ENCODE measurements around the gene COL20A1. TPM values are rescaled to one million over a fixed set of nuclear protein-coding genes. Genes with fewer than 3 reads are reported as not detected.

COL20A1 gene
- total RNA-seq, 1 experiment from 2014 or later = 0.06 TPM

DNA sequence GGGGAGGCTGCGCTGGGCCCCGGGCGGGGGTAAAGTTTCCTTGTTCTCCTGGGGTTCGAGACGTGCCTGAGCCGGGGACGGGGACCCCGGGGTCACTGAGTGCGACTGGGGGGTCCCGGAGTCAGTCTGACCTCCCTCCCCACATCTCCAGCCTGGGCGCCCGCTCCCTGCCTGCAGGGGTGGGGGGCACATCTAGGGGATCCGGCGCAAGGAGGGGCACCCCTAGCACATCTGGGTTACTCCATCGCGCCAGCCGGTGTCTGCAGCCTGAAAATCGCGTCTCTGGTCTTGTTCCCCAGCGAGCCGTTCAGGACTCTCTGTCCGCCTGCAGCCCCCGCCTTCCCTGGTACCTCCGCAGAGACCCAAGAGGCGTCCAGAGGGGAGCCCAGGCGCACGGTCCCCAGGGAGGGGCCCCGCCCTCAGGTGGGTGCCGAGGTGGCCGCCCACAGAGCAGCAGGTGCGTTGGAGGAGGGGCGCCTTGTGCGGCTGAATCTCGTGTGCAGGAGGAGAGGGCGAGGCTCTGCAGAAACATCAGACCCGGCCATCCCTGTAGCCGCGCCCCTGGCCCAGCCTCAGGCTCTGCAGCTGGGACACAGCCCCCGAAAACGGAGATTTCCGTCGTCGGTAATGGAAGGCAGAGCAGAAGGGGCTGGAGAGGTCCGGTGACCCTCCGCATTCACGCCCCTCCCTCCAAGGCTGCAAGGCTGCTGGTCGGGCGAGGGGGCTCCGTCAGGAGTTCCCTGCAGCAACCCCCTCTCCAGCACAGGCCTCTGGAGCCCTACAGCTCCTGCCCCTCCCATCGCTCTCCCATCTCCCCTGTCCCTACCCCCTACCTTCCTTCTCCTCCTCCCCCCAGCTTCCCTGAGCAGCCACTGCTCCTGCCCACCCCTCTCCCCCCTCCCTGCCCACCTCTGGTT, 68.8 kb downstream of the COL20A1 start:
- no peak for DNase-seq (ENCODE audit: low read depth)

DNA sequence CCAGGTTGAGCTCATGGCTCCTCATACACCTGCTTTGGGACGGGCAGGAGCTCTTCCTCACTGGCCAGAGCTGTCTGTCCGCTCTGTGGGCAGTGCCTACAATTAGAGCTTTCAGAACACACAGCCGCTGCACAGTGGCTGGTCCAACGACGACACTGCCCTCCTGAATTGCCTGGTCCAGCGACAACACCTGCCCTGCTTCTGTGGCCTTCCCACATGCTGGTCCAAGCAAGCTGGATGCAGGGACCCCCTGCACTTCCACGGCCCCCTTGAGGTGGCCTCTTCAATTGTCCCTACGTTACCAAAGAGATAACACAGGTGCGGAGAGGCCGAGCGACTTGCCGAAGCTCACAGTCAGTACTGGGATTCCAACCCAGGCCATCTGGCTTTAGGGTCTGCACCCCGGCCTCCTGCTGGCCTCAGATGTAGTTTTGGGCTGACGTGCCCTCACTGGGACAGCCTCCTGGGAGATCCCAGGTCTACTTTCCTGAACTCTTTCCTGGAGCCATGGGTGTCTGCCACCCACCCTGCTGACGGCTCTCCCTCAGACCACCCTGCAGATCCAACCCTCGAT, 69.5 kb downstream of the COL20A1 start:
- no peak for DNase-seq (ENCODE audit: low read depth)

DNA sequence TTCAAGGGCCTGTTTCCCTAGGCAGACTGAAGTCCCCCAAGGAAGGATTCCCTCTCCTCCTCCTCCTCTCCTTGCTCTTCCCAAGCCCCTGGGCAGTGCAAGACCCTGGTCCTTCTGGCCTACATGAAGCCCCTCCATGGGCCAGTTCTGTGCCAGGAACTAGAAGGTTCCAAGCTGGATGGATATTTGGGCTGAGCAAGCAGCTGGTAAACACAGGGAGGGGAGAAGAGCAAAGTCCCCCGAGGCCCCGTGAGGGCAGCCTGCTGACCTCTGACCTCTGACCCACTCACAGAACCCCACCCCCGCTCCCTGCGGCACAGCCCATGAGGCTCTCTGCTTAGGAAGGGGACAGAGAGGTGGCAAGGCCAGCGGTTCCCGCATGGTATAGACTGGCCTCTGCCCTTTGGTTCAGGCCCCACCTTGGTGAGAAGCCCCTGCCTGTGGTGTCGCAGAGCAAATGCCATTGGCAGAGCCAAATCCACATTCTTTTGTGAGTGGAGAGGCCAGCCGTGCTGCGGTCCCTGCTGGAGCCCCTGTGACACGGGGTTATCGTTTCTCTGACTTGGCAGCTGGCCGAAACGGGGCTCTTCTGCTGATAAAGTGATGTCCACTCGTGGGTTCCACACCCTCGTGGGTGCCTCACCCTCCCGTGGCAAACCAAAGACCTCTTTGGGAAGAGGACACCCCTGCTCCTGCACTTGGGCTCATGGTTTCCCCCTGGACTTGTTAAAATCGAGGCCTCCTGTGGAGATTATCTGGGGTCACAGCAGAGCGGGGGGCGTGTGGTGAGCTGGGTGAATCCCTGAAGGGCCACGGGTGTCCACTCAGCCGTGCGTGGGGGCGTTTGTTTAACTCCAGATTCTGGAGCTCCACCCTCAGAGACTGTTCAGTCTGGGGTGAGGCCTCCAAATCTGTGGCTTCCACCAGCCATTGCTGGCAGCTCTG, 70.3 kb downstream of the COL20A1 start:
- no peak for DNase-seq (ENCODE audit: low read depth)

DNA sequence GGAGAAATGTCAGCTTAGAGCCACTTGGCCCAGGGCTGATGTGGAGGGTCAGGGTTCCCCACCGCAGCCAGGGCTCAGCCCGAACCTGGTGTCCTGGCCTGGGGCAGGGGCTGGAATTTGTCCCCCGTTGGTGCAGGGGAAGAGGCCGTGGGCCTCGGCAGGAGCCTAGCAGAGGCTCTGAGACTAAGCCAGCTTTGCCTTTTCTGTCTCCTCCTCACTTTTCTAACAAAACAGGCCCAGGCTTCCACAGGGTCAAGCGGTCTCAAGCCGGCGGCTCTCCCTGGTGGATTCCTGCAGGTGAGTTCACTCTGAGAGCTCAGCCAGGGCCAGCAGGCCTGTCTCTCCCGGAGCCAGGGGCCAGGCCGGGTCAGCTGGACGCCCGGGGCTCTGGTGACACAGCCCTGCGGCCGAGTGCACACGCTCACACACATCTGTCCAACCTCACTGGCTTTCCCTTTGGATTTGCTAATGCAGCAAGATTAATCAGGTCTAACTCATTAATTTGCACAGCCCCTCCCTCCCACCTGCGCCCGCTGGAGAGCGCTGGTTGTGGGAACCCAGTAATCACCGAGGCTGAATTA, 71.1 kb downstream of the COL20A1 start:
- no peak for DNase-seq (ENCODE audit: low read depth)

DNA sequence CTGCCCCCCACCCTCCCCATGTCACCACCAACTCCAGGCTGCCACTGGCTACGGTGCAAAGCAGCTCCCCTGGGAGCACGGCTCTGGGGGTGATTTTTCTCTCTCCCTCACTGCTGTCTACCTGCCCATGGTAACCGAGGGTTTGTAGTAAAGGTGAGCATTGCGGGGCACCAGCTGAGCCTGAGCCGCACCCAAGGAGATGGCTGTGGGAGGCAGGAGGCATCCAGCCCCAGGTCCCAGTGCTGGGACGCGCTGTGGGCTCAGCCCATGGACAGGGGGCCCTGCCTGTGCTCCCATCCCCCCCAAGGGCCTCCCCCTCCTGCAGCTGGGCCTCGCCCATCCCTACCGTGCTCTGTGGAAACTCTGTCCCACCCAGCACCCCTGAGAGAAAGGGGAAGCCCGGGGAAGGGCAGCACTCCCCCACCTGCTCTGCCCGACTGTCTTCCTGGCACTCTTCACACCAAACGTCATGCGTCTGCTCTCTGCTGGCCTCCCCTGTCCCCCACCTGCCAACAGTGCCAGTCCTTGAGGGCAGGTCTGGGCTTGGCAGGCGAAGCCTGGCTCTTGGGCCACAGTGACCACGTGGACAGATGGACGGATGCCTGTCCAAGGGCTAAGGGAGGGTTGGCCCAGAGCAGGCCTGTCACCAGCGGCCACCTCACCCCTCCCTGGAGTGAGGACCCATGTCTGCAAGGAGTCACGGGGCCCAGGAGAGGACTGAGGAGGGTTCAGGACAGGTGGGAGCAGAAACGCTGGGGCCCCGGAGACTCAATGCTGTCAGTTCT, 72.0 kb downstream of the COL20A1 start:
- no peak for DNase-seq (ENCODE audit: low read depth)

DNA sequence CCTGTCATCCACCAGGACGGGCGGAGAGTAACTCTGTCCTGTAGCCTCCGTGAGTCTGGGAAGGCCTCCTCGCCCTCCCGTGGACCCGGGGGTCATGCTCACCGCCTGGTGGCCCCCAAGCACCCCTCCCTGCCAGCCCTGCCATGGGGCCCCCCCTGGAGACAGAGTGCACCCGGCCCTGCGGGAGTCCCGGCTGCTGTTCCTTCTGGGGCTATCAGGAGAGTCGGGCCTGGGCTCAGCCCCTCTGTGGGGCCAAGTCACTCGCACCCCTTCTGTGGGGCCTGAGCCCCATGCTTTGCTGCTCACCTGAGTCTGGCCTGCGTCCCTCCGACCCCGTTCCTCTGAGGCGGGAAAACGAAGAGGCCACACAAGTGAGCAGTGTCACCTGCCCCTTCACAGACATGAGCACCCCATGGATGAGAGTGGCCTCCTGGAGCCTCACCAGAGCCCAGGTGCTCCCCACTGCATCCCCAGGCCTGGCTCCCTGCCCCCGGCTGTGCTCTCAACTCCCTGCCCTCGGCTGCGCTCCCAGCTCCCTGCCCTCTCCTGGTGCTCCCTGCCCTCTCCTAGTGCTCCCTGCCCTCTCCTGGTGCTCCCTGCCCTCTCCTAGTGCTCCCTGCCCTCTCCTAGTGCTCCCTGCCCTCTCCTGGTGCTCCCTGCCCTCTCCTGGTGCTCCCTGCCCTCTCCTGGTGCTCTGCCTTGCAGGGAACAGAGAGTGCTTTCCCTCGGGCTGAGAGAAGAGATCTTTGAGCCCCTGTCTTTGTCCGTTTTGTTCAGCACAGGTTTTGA, 72.8 kb downstream of the COL20A1 start:
- no peak for DNase-seq (ENCODE audit: low read depth)

DNA sequence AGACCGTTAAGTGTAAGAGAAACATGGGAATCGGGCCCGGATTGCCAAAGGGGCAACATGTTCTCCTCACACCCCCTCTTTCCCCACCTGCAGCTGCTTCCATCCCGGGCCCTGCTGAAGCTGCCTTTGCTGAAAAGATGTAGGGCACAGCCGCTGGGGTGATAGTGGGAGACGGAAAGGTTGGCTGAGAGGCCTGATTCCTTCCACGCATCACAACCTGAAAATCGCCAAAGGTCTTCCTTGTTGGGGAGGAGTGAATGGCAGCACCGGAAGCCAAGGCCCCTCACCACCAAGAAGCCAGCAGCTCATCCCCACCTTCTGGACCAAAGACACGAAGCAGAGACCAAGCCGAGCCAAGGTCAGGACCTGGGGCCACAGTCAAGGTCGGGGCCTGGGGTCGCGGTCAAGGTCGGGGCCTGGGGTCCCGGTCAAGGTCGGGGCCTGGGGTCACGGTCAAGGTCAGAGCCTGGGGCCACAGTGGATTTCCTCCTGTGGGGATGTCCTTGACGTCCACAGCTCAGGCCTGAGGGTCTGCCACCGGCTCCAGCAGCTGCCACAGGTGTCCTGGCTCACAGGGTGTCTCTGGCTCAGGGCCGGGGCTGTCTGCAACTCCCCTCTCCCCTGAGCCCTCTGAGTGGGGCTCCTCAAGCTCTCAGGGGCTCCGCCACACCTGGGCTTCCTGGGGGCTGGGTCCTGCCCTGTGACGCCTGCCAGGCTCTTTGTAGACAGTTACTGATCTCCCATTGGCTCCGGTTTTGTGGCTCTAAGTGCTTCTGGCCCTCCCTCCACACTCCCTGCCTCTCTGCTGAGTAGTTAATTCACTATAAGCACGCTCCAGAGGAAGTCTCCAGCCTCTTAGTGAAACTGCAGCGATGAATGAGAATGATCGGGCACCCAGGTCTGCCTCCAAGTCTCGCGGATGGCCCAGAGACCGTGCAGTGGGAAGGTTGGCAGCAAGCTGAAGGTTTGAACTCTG, 73.7 kb downstream of the COL20A1 start:
- DNase-seq (ENCODE audit: low read depth) = no peak

DNA sequence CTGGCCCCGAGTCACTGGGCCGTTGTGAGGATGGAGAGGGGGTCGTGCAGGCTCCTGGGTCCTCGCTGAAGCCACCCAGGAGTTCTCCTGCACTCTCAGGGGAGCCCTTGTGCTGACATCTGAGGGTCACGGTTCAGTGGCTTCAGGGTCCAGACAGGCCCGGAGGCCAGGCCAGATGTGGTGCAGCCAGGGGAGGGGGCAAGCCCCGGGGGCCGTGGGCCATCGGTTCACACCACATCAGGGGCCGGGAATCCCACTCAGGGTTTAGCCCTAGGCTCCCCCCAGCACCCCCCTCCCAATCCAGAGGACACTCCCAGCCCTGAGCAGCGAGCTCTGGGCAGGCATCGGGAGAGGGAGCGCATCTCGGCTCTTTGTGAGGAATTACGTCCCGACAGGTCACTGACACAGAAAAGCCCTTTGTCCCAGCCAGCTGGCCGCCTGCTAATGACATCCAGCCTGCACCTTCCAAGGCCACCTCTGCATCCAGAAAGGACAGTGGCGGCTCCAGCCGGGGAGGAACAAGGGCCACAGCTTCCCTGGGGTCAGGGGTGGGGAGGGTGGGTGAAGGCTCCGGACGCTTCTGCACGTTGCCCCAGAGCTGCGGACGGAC, 74.6 kb downstream of the COL20A1 start:
- DNase-seq (ENCODE audit: low read depth) = no peak

DNA sequence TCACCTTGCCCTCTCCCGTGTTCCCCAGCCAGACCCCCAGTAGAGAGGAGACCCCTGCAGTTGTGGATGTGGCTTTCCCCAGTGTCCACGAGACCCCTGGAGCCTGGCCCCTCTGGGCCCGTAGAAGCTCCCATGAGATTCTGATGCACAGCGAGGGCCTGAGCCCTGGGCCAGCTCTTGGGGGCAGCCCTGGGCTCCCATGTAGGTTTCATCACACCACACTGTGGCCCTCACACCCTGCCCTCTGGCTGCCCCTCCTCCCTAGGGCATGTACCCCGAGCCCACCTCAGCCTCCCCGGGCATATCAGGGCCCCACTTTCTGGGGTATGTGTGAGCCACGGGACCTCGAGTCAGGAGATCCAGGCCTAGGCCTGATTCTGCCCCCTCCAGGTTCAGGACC, 75.2 kb downstream of the COL20A1 start:
- DNase-seq (ENCODE audit: low read depth) = no peak

DNA sequence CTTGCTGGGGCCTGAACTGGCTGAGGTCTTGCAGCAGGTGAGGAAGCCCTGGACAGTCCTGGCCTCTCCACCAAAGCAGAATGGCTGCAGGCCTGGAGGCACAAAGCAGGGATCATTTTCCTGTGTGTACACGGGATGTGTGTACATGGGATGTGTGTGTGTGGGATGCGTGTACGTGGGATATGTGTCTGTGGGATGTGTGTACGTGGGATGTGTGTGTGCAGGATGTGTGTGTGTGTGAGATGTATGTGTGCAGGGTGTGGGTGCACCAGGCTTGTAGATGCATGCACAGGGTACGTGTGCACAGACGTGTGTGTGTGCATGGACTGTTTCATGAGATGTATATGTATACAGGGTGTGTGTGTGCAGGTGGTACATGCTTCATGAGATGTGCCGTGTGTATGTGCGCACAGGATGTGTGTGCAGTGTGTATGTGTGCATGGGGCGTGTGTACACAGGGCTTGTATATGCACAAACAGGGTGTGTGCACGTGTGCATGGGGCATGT, 76.1 kb downstream of the COL20A1 start:
- no peak for DNase-seq (ENCODE audit: low read depth)

DNA sequence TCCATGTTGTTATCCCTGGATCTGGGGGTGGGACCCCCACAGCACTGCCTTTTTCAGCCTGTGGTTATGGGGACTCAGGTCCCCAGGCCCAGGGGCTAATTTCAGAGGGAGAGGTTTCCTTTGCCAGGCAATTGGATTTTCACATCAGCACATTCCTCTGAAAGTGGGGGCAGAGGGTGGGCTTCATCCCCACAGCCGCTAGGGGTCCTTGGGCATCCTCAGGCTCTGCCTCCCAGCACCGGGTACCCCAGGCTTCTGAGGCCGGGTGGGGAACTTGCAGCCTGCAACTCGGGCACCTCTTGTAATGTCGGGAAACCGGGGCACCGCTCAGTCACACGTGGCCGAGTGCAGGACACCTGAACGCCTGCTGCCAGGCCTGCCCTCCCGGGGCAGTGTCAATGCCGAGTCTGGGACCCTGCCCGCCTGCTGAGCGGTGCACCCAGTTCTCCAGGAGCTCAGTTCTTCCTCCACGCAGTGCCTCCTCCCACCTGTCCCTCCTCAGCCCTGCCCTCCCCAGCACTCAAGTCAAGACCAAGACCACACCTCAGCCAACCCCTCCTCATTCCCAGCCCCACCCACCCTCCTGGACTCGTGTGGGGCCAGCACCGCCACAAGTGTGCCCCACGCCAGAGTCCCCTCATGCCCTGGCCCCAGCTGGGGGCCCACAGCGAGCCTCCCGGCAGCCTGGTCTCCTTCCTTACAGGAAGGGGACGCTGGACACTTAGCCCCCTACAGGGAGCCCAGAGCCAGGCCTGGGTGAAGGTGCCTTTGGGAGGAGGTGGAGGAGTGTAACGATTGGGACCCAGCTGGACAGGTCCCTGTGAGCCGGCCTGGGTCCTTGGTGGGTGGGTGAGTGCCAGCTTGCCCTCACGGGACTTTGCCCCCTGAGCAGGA, 77.0 kb downstream of the COL20A1 start:
- DNase-seq (ENCODE audit: low read depth) = no peak

DNA sequence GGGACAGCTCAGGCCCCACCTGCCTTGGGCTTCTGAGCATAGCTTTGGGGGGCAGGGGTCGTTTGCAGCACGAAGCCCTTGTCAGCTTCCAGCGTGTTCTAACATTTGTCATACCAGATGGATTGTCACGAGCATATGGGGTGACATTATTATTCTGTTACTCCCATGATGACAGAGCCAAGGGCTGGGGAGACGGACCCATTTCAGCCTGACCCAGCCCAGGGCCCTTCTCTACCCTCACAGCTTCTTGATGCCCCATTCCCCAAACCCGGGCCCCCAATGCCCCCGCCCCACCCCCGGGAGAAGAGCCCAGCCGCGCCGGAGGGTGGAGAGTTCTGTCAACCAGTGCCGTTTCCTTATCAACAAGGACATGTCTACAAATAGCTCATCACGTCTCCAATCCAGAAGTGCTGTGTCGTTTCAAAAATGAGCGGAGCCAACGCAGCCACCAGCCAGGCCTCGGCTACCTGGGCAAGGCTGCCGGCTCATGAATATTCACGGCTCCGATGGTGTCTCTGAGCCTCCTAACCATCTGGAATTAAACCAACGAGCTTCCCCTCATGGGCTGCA, 77.7 kb downstream of the COL20A1 start:
- DNase-seq (ENCODE audit: low read depth) = no peak

DNA sequence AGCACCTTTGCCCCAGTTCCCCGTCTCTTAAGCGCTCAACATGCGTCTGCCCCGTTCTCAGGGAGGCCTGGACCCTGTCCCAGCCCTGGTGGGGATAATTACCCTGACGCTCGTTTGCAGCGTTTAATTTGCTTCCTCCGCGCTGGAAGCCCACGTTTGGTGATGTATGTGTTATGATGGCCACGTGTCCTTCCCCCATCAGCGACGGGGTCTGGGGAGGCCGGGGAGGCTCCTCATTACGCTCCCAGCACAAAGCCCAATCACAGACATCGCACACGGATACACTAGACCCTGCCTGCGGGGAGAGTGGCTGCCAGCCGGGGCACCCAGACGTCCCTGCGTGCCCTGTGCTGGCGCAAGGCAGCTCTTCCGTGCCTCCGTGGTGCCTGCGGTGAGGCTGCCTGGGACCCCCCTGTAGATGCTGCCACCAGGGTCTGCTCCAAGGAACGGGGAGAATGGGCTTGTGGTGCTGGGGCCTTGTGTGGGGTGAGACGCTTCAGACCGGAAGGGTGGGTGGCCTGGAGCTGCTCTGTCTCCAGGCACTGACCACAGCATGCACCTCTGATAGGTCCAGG, 78.4 kb downstream of the COL20A1 start:
- no peak for DNase-seq (ENCODE audit: low read depth)

DNA sequence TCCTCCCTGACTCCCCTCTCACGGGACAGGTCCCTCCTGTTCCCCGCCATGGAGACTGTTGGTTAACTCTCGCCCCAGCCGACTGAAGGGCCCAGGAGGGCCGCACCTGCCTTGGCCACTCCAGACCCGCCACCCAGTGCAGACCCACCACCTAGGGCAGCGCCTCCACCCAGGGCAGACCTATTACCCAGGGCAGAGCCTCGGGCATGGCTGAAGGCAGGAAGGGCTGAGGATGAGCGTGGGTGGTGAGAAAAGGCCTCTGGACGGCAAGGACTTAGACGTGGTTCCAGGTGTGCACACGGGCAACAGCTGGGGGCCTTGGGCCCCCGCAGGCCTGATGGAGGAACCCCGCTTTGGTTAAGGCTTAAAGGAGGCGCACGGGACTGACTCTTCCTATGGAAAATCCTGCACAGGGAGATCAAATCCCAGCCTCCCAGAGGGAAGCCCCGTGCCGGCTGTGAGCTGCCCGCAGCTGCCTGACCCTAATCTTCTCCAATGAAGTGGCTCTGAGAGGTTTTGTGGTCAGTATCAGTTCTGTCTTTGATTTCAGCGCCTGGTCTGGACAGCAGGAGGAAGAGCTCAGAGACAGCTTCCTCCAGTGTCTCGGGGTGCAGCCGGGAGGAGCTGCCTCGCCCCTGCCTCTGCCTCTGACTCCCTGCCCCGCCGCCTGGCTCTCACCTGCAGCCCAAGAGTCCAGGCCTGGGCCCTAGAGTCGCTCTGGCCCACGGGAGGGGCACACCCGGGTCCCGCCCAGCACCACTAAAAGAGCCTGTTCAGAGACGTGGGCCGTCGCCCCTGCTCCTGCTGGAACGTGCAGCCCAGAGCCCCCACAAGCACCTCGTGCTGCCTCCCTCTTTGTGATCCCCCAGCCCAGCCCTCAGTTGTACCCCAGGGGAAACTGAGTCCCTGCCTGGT, 80.2 kb downstream of the COL20A1 start:
- DNase-seq (ENCODE audit: low read depth) = no peak

DNA sequence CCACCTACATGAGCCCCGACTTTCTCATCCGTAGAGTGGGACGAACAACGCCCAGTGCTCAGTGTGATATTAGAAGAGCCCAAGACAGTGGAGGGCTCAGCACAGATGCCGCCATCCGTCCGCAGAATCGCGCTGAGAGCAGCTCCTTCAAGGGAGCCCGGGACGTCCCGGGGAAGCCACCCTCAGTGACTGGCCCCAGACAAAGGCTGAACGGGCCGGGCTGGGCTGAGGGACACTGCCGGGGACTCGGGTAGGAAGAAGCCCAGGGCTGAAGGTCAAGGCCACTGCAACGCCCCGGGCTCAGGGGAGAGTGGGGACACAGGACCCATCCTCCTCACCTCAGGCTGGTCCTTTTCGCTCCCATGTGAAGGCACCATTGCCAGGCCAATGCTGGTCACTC, 81.0 kb downstream of the COL20A1 start:
- no peak for DNase-seq (ENCODE audit: low read depth)

Data from LHCN-M2 (cell line).